ENCODE measurements around the gene TAMM41. TPM values are rescaled to one million over a fixed set of nuclear protein-coding genes. Genes with fewer than 3 reads are reported as not detected.

Gene TAMM41
- total and polyA plus RNA-seq, 2 donors (not counting 1 experiment from before 2014, with no cell fraction given), result 36.1 to 52.3 TPM

- peaks cover 10 to 64% of the 10 kb centered on the region in 2 experiments for H3K36me3 ChIP-seq (replicated peaks in 1 of 2; ENCODE audit: control extremely low read depth in 1 of 2, control insufficient read depth in 1 of 2, extremely low read depth in 1 of 2, insufficient read depth in 2 of 2, low read length in 1 of 2)
- H3K4me2 ChIP-seq (replicated peaks; ENCODE audit: low read depth, low read length, poor library complexity, severe bottlenecking), result no peak overlapping the region
- ChIA-PET POLR2A (no interaction called here), CTCF (interaction anchor here (0.6 kb wide), 2 partner anchors 392 to 411 kb away, joined by 3 read pairs; no protein-coding TSS in a partner anchor)
- H3K4me1 Mint-ChIP-seq, result no peaks in the 10 kb centered on the region
- no peak overlapping the region for H3K27ac ChIP-seq (ENCODE audit: low read length in 2 of 2)
- no peak for TF ChIP-seq CTCF (IDR thresholded peaks at IDR 0.05)
- no peak for TF ChIP-seq EZH2 (IDR thresholded peaks at IDR 0.05; ENCODE audit: borderline replicate concordance, insufficient read depth, low read depth, low read length, poor library complexity, severe bottlenecking)
- DNase-seq, result no peak
- no peaks in the 10 kb centered on the region for H3K79me2 ChIP-seq (ENCODE audit: control insufficient read depth, insufficient read depth, low read length)
- 100% methylated on average over 3 of the region's 9 CpGs for WGBS (ENCODE audit: insufficient coverage)
- H3K9me3 ChIP-seq (ENCODE audit: control extremely low read depth in 1 of 3, control insufficient read depth in 2 of 3, insufficient read depth in 1 of 3, low read length in 2 of 3), result no peaks in the 10 kb centered on the region
- no peaks in the 10 kb centered on the region for H3K27me3 ChIP-seq (replicated peaks in 1 of 4; ENCODE audit: control extremely low read depth in 1 of 4, control insufficient read depth in 3 of 4, insufficient read depth in 4 of 4, low read length in 3 of 4)
- no peaks in the 10 kb centered on the region for H3K9me3 Mint-ChIP-seq (ENCODE audit: insufficient read depth)
- H3K4me3 Mint-ChIP-seq, result no peak overlapping the region
- H3K4me3 ChIP-seq (ENCODE audit: control extremely low read depth in 1 of 5, extremely low read depth in 1 of 5, insufficient read depth in 1 of 5, low read depth in 2 of 5, low read length in 4 of 5), result no peak overlapping the region
- ATAC-seq (ENCODE audit: low read depth), result no peak
- intact Hi-C loops (cut with micrococcal nuclease), result no loop called here
- no peaks in the 10 kb centered on the region for H3K4me1 ChIP-seq (ENCODE audit: control insufficient read depth in 2 of 2, insufficient read depth in 2 of 2, low read length in 2 of 2)
- no peak overlapping the region for H3K9ac ChIP-seq (ENCODE audit: low read length)
- no peaks in the 10 kb centered on the region for H3K27me3 Mint-ChIP-seq
- H3K27ac Mint-ChIP-seq, result no peak overlapping the region
- no peaks in the 10 kb centered on the region for H4K20me1 ChIP-seq (ENCODE audit: control insufficient read depth, insufficient read depth, low read length, poor library complexity, severe bottlenecking)
- H2AFZ ChIP-seq (ENCODE audit: insufficient read depth, low read depth, low read length, poor library complexity, severe bottlenecking), result no peak overlapping the region
Observed at GRCh38 chr3:11832981-11833905, 13.4 kb downstream of the TAMM41 start.

- CTCF ChIA-PET, result no interaction called here
- no peaks in the 10 kb centered on the region for H4K20me1 ChIP-seq (ENCODE audit: control insufficient read depth, insufficient read depth, low read length, poor library complexity, severe bottlenecking)
- TF ChIP-seq EZH2 (IDR thresholded peaks at IDR 0.05; ENCODE audit: borderline replicate concordance, insufficient read depth, low read depth, low read length, poor library complexity, severe bottlenecking), result no peak
- TF ChIP-seq CTCF (IDR thresholded peaks at IDR 0.05), result no peak
- POLR2A ChIA-PET, result no interaction called here
- intact Hi-C loops (cut with micrococcal nuclease), result no loop called here
- no peaks in the 10 kb centered on the region for H3K27me3 ChIP-seq (replicated peaks in 1 of 4; ENCODE audit: control extremely low read depth in 1 of 4, control insufficient read depth in 3 of 4, insufficient read depth in 4 of 4, low read length in 3 of 4)
- H3K36me3 ChIP-seq (replicated peaks in 1 of 2; ENCODE audit: control extremely low read depth in 1 of 2, control insufficient read depth in 1 of 2, extremely low read depth in 1 of 2, insufficient read depth in 2 of 2, low read length in 1 of 2), result peaks cover 8 to 76% of the 10 kb centered on the region in 2 experiments
- no peak overlapping the region for H3K4me3 ChIP-seq (ENCODE audit: control extremely low read depth in 1 of 5, extremely low read depth in 1 of 5, insufficient read depth in 1 of 5, low read depth in 2 of 5, low read length in 4 of 5)
- H3K27ac ChIP-seq (ENCODE audit: low read length in 2 of 2), result no peak overlapping the region
- no peak overlapping the region for H3K9ac ChIP-seq (ENCODE audit: low read length)
- no peak for DNase-seq
- Mint-ChIP-seq H3K4me3 (no peak overlapping the region), H3K9me3 (ENCODE audit: insufficient read depth) (no peaks in the 10 kb centered on the region), H3K4me1 (no peaks in the 10 kb centered on the region), H3K27me3 (no peaks in the 10 kb centered on the region), H3K27ac (no peak overlapping the region)
- no peak overlapping the region for H3K4me2 ChIP-seq (replicated peaks; ENCODE audit: low read depth, low read length, poor library complexity, severe bottlenecking)
- WGBS (ENCODE audit: insufficient coverage), result 81% methylated on average over 7 of the region's 7 CpGs
- no peaks in the 10 kb centered on the region for H3K9me3 ChIP-seq (ENCODE audit: control extremely low read depth in 1 of 3, control insufficient read depth in 2 of 3, insufficient read depth in 1 of 3, low read length in 2 of 3)
- H3K79me2 ChIP-seq (ENCODE audit: control insufficient read depth, insufficient read depth, low read length), result no peaks in the 10 kb centered on the region
- no peaks in the 10 kb centered on the region for H3K4me1 ChIP-seq (ENCODE audit: control insufficient read depth in 2 of 2, insufficient read depth in 2 of 2, low read length in 2 of 2)
- ATAC-seq (ENCODE audit: low read depth), result no peak
- H2AFZ ChIP-seq (ENCODE audit: insufficient read depth, low read depth, low read length, poor library complexity, severe bottlenecking), result no peak overlapping the region
Observed at GRCh38 chr3:11829416-11829815, 17.3 kb downstream of the TAMM41 start.

Measured in B cell (primary cell).